HepG2 (cell line): ENCODE results near the gene RARG. TPM values are rescaled to one million over a fixed set of nuclear protein-coding genes. Genes with fewer than 3 reads are reported as not detected.

Experiments
- DR1 ChIP-seq: sonication (generic); formaldehyde crosslinking; IDR thresholded peaks from 2 replicates; pipeline ENCODE4 v1.8.0; 2021; ENCODE audit warnings: mild to moderate bottlenecking, missing genetic modification reagents, inconsistent platforms
- DRAP1 ChIP-seq: IDR thresholded peaks from 2 replicates; pipeline ENCODE4 v1.6.1; 2016; ENCODE audit warnings: missing genetic modification reagents, missing compliant biosample characterization
- FOXO4 ChIP-seq: sonication (generic); formaldehyde crosslinking; conservative IDR thresholded peaks from 2 replicates; pipeline ENCODE4 v1.8.1; 2023; ENCODE audit warnings: missing genetic modification reagents
- HNF4A ChIP-seq: sonication (generic); formaldehyde crosslinking; IDR thresholded peaks from 2 replicates; pipeline ENCODE4 v1.4.0; 2020; ENCODE audit warnings: missing genetic modification reagents
- ISX ChIP-seq: sonication (generic); formaldehyde crosslinking; conservative IDR thresholded peaks from 2 replicates; pipeline ENCODE4 v1.5.0; 2020; ENCODE audit warnings: missing genetic modification reagents
- NFE2 ChIP-seq: sonication (generic); formaldehyde crosslinking; IDR thresholded peaks from 2 replicates; pipeline ENCODE4 v1.4.0; 2020; ENCODE audit warnings: missing genetic modification reagents
- TBX3 ChIP-seq: fragments of 450-650 bp; IDR thresholded peaks from 2 replicates; pipeline ENCODE4 v1.6.1; 2017; ENCODE audit warnings: antibody characterized with exemption, mild to moderate bottlenecking, inconsistent platforms, borderline replicate concordance
- WIZ ChIP-seq: sonication (generic); formaldehyde crosslinking; IDR thresholded peaks from 2 replicates; pipeline ENCODE4 v1.5.1; 2020; ENCODE audit warnings: mild to moderate bottlenecking, missing genetic modification reagents
- ZBED4 ChIP-seq: sonication (generic); formaldehyde crosslinking; IDR thresholded peaks from 2 replicates; pipeline ENCODE4 v1.4.0; 2020; ENCODE audit warnings: missing genetic modification reagents, borderline replicate concordance
- ZBTB33 ChIP-seq: sonication (generic); formaldehyde crosslinking; IDR thresholded peaks from 2 replicates; pipeline ENCODE4 v1.4.0; 2020; ENCODE audit warnings: missing genetic modification reagents
- ZBTB42 ChIP-seq: sonication (generic); formaldehyde crosslinking; IDR thresholded peaks from 2 replicates; pipeline ENCODE4 v1.5.0; 2020; ENCODE audit warnings: mild to moderate bottlenecking, missing genetic modification reagents
- ZNF205 ChIP-seq: IDR thresholded peaks from 2 replicates; pipeline ENCODE4 v1.6.1; 2018; ENCODE audit warnings: missing biosample characterization, missing genetic modification reagents
- ZNF570 ChIP-seq: sonication (generic); formaldehyde crosslinking; IDR thresholded peaks from 2 replicates; pipeline ENCODE4 v1.4.0; 2020; ENCODE audit warnings: mild to moderate bottlenecking, missing genetic modification reagents, borderline replicate concordance
- ZNF615 ChIP-seq: sonication (generic); formaldehyde crosslinking; IDR thresholded peaks from 2 replicates; pipeline ENCODE4 v1.5.0; 2020; ENCODE audit warnings: mild to moderate bottlenecking, missing genetic modification reagents, borderline replicate concordance
- ZNF878 ChIP-seq: sonication (generic); formaldehyde crosslinking; IDR thresholded peaks from 2 replicates; pipeline ENCODE4 v1.8.1; 2023; ENCODE audit warnings: mild to moderate bottlenecking, missing genetic modification reagents, moderate library complexity
- polyA plus RNA-seq, 8 experiments: library from polyadenylated mRNA; depleted of rRNA in 3 of 8; stranded (reverse) in 7 of 8; unstranded in 1 of 8; fragments of >200 nt; fragmentation: Illumina TruSeq in 4 of 8; extraction: Trizol in 4 of 8; gene quantifications; 2 replicates each; pipeline versions ENCODE4 v1.2.1 to v1.2.3, GENCODE V29; 2011 to 2016; ENCODE audit warnings: low read depth in 4 of 8, missing spikeins in 1 of 8, mixed read lengths in 1 of 8; ENCODE audit not compliant: insufficient read depth in 1 of 8
- total RNA-seq, 5 experiments: library from RNA; depleted of rRNA; stranded (reverse); fragments of >200 nt; fragmentation: Illumina TruSeq; extraction: Trizol; gene quantifications; 2 replicates each; pipeline ENCODE4 v1.2.3, GENCODE V29; 2016; ENCODE audit warnings: low read depth in 1 of 5
- TF ChIP-seq, protein P1 (sequence below): sonication (generic); formaldehyde crosslinking; IDR thresholded peaks from 2 replicates; pipeline ENCODE4 v1.5.1; 2020; ENCODE audit warnings: missing genetic modification reagents, mild to moderate bottlenecking, borderline replicate concordance
- TF ChIP-seq, protein P2 (sequence below): sonication (generic); formaldehyde crosslinking; IDR thresholded peaks from 2 replicates; pipeline ENCODE4 v1.5.0; 2020; ENCODE audit warnings: missing genetic modification reagents

The RARG gene
- total and polyA plus RNA-seq, 2 of the 13 experiments (the other 11 are each of a cell fraction or from before 2014, with no cell fraction given), result 0.77 to 1.5 TPM

DNA sequence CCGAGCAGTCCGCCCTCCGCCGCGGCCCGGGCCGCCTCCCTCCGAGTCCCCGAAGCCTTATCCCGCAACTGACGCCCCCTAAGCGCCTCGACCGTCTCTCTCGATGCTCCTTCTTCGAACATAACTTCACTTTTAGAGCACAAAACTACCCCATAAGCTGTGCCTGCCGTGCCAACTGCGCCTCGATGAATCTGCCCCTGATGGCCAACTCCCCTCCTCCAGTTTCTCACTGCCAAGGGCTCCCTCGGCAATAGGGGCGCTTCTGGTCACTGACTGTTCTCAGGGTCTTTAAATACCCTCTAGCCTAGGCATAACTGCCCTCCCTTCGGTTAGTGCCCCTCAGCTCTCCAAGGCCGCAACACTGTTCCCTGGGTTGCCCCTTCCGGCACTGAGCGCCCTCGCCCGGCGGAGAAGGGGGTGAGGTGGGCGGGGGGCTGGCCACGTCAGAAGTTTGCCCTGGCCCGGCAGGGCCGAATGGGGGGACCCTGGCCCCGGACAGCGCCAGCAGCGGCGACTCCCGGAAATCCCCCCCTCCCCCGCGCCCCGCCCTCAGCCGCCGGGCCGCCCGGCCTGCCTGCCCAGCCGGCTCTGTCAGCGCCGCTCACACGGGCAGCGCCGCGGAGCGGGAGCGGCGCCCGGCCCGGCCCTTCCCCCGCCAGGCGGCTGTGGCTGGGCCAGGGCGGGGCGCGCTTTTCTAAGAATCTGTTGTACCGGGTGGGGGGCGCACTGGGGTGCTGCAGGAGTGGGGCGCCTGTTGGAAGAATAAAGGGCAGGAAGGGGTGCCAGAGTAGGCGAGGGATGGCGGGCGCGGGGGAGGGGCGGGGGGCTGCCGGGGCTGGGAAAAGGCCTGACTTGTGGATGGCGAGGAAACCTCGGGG, 10.6 kb downstream of the RARG start (continued):
- TF ChIP-seq, protein P1, sequence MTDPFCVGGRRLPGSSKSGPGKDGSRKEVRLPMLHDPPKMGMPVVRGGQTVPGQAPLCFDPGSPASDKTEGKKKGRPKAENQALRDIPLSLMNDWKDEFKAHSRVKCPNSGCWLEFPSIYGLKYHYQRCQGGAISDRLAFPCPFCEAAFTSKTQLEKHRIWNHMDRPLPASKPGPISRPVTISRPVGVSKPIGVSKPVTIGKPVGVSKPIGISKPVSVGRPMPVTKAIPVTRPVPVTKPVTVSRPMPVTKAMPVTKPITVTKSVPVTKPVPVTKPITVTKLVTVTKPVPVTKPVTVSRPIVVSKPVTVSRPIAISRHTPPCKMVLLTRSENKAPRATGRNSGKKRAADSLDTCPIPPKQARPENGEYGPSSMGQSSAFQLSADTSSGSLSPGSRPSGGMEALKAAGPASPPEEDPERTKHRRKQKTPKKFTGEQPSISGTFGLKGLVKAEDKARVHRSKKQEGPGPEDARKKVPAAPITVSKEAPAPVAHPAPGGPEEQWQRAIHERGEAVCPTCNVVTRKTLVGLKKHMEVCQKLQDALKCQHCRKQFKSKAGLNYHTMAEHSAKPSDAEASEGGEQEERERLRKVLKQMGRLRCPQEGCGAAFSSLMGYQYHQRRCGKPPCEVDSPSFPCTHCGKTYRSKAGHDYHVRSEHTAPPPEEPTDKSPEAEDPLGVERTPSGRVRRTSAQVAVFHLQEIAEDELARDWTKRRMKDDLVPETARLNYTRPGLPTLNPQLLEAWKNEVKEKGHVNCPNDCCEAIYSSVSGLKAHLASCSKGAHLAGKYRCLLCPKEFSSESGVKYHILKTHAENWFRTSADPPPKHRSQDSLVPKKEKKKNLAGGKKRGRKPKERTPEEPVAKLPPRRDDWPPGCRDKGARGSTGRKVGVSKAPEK, result no peak
- TF ChIP-seq ZBTB33 (CRISPR knock-in tag) (no peak), FOXO4 (CRISPR knock-in tag) (no peak), DR1 (CRISPR knock-in tag) (no peak; the same call in 1 of the 2 replicates), ZNF878 (no peak), ZBTB42 (CRISPR knock-in tag) (no peak), ZNF615 (CRISPR knock-in tag) (no peak), ZNF570 (CRISPR knock-in tag) (no peak), NFE2 (no peak), TBX3 (no peak), HNF4A (CRISPR knock-in tag) (0 out of 2 replicates have a peak, but pooled peaks have one; percentile 15), ISX (CRISPR knock-in tag) (no peak), ZNF205 (CRISPR knock-in tag) (no peak), WIZ (no peak), ZBED4 (CRISPR knock-in tag) (no peak), DRAP1 (CRISPR knock-in tag) (no peak)
- TF ChIP-seq, protein P2, sequence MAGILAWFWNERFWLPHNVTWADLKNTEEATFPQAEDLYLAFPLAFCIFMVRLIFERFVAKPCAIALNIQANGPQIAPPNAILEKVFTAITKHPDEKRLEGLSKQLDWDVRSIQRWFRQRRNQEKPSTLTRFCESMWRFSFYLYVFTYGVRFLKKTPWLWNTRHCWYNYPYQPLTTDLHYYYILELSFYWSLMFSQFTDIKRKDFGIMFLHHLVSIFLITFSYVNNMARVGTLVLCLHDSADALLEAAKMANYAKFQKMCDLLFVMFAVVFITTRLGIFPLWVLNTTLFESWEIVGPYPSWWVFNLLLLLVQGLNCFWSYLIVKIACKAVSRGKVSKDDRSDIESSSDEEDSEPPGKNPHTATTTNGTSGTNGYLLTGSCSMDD (CRISPR knock-in tag), result no peak
